Activated CD4-positive, alpha-beta T cell treated with anti-CD3 and anti-CD28 coated beads, Interleukin-2, amount 50 U/mL, for 16 hours (primary cell): ENCODE results near the gene SLX9.

Experiments used
- DNase-seq: peaks from one replicate; pipeline ENCODE4 v3.0.0-alpha.2; 2020

The SLX9 gene

GRCh38 chr21:44949161-44949778 is 9.4 kb downstream of the SLX9 start:
- no peak for DNase-seq

- DNase-seq: peak; percentile 72
Observed at GRCh38 chr21:44949779-44950198, 10.0 kb downstream of the SLX9 start.

- DNase-seq: no peak
Observed at GRCh38 chr21:44950351-44950750, 10.5 kb downstream of the SLX9 start.

DNA sequence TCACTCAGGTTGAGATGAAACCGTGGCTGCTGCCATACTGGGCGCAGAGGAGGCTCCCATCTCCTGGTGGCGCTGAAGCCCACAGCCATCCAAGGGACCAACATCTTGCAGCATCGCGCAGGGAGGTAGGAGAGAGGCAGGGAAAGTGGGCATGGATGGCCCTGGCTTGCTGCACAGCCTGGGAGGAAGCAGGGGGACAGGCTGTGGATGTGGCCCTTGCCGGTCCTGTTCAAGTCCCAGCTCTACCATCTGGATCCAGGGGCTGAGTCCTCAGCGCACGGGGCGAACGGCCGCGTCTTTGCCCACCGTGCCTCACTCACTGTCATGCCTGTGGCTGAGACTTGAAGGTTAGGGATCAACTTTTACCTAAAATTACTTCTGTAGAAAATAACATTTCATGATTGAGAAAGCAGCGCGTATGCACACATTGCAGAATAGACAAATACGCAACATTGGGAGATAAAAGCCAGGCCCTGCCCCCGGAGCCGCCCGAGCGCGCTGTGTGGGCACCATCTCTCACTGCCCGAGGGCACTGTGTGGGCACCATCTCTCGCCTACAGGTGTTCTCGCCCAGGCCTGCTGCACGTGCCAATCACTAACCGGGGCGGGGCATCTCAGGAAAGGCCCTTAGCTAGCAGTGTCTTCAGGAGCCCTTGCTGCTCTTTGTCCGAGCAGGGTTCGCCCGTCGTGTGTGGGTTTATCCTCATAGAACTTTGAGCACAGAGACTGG is 11.5 kb downstream of the SLX9 start:
- DNase-seq: no peak

DNA sequence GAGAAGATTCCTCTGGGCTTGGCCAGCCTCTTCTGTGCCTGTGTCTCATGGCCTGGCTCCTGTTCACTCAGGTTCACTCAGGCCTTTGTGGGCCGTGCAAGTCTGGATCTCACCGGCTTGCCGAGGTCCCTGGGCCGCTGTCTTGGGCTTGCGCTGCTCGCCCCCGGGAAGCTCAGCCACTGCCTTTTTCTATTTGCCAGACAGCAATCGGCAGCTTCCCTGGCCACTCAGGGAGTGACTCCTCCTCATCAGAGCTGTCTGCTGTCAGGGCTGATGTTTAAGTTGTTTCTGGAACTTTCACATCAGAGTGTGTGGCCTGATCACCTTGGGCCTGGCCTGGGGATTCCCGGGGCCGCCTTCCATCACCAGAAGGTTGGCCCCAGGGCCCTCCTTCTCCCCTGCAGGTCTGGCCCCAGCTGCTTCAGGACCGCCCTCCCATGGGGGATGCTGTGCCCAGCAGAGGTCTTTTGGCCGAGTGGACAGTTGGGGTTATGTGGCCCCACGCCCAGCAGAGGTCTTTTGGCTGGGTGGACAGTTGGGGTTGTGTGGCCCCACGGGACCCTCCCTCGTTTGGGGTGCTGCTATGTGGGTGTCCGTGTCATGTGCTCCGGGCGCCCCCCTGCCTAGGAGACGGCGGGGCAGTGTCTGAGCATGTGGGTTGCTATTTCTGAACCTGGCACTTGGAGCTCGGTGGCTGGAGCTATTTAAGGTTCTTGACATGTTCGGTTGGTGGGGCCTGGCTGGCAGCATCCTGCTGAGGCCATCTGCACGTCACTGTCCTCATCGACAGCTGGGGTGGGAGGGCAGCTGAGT is 12.5 kb downstream of the SLX9 start:
- DNase-seq: no peak

DNA sequence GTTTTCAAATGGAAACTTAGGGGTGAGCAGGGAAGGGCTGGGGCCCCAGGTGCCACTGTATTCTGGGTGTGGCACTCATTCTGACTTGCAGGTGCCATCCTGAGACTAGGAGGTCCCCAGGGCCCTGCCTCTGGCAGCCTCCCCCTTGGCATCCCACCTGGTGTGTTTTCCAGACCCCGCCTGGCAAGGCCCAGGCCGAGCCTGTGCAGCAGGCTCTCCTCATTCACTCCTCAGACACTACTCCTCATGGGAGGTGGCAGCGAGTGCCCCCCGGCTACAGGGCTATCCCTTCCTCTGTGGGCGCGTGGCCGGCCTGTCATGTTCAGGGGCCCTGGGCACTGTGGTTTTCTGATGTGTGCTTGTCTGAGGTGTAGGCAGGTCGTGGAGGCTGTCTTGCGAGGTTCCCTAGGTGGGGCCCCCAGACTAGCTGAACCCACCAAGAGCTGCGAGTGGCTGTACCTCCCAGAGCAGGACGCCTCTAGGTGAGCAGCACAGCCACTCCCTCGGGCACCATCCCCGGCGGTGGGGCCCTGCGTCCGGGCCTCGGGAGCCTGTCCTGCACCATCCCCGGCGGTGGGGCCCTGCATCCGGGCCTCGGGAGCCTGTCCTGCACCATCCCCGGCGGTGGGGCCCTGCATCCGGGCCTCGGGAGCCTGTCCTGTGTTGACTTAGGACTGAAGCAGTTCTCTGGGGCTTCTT is 13.2 kb downstream of the SLX9 start:
- DNase-seq: no peak

- no peak for DNase-seq
Observed at GRCh38 chr21:44953628-44954021, 13.8 kb downstream of the SLX9 start.

DNA sequence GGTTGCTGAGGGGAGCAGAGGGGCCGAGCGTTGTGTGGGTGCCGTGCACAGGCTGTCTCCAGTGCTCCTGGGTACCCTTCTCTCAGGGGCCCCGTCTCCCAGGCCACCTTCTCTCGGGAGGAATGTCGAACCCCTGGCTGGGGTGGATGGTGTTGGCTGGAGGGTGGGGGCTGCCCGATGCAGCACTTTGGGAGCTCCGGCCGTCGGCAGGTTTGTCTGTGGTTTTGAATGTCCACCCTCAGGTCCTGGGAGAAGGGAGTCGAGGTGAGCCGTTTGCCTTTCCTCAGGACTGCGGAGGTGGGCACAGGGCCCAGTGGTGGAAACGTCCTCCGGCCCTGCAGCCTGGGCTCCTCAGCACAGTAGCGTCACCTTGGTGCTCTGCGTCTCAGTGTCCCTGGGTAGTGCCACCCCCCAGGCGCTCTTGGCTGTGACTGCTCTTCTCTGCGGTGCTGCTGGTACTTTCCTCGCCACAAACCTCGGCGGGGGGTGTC is 14.5 kb downstream of the SLX9 start:
- no peak for DNase-seq

DNA sequence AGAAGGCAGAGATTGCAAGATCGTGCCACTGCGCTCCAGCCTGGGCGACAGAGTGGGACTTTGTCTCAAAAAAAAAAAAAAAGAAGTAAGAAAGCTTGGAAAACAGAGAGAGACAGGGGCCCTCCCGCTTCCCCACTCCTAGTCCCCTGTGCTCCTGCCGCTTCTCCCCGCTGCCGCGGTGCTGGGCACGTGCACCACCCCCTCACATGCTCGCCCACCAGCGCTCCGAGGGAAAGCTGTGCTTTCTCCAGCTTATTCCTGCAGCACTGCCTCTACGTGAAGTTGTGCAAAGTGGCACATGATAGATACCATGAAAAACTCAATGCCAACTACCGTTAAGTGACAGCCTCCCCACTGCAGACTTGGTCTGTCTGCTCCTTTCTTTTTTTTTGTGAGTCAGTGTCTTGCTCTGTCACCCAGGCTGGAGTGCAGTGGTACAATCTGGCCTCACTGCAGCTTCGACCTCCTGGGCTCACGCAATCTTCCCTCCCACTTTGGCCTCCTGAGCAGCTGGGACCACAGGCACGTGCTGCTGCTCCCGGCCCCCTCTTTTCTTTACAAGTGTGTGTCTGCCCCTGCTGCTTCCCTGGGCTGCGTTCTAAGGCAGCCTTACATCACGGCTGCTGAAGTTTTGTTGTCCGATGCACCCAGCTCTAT is 15.4 kb downstream of the SLX9 start:
- DNase-seq: no peak

DNA sequence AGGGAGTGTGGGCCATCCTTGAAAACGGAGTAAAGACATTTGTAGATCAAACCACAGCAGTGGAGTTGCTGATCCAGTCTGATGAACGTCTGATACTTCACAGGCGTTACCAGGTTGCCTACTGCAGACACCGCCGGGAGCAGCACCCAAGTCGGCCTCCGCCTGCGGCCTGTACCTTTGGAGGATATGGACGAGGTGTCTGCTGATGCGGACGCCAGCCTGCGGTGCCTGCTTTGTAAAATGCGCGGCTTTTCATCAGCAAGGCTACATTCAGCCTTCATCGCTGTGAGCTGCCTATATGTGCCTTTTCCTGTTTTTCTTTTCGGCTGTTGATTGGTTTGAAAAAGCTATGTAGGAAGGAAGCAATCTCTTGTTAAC is 16.0 kb downstream of the SLX9 start:
- no peak for DNase-seq

- DNase-seq: no peak
Observed at GRCh38 chr21:44956356-44957046, 16.7 kb downstream of the SLX9 start.

DNA sequence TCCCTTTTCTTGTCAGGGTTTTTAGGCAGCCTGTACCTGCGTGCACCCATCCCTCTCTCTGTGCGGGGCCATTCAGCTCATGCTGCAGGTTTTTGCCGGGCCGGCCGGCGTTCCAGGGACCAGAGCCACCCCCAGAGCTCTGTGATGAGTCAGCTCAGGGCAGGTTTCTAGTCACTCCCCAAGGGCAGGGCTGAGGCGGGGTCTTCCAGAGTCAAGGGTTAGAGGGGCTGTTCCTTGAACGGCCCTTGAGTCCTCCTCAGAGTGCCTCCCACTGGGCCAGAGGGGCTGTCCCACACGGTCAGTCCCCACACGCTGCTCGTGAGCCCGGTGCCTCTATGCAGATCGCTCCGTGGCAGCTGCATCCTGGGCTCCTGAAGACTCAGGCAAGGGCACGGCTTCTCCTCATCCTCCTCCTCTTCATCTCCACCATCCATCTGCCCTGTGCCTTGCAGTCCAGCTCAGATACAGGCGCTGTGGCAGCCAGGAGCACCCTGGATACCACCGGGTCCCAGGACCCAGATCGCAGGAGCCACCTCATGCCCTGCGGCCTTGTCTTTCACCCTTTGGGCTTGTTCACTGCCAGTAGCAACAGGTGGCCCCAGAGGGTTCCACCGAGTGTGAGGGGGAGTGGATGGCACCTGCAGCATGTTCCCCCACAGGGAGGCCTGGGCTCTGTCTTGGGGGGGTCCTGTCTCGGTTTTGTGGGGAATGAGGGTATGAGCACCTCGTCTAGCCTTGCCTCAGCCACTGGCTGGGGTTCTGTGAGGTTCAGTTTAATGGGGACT is 17.4 kb downstream of the SLX9 start:
- DNase-seq: no peak

GRCh38 chr21:44957901-44958451 is 18.1 kb downstream of the SLX9 start:
- DNase-seq: no peak

GRCh38 chr21:44958471-44959191 is 18.8 kb downstream of the SLX9 start:
- DNase-seq: no peak

GRCh38 chr21:44959376-44960091 is 19.7 kb downstream of the SLX9 start:
- no peak for DNase-seq

DNA sequence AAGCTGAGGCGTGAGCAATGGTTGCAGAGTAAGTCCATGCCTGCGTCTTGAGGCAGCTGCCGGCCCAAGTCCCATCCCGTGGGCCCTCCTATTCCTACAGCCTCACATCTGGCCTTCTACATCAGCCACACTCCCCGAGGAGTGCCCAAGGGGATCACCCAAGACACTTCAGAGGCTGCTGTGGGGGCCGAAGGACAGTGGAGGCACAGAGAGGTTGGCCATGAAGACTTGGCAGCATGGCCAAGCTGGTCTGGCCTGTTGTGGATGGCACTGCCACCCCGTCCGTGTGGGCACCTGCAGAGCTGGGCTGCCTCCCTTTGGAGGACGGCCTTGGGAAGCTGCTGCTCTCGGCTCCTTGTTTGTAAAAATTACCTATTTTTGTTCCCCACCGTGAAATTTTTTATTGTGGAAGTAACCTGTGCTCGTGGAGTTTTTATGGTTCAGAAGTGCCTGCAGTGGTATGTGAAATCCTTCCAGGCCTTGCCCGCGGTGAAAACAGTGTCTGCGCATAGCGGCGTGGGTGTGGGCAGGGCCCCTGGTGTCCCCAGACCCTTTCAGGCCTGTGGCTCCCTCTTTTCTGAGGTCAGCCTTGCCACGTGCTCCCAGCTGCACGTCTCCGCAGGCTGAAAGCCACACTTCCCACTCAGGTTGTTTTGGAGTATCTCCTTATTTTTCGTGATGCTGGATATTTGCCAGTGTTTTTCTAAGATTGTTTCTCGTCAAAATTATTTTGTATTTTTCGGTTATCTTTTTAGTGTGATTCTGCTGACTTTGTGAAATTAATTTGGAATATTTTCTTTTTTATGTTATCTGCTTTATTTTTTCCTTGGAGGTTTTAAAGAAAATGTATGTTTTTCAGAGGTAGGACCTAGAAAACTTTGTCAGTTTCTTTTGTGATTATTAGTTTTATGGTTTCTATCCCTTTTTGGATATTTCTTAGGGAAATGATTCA is 20.6 kb downstream of the SLX9 start:
- DNase-seq: no peak

DNA sequence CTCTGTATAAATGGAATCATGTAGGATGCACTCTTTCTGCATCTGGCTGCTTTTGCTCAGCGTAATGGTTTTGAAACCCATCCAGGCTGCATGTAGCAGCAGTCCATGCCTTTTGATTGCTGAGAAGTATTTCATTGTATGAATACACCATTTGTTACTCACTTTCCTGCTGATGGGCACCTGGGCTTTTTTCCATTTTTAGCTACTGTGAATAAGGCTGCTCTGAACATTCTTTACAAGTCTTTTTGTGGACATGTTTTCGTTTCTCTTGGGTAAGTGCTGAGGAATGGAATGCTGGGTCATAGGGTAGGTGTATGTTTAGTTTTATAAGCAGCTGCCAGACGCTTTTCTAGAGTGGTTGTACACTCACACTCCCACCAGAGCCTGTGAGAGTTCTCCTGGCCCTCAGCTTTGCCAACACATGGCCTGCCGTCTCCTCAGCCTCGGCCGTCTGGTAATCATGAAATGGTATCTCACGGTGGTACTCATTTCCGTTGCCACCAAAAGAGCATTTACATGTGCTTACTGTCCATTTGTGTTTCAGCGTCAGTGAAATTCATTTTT is 22.7 kb downstream of the SLX9 start:
- DNase-seq: no peak

DNA sequence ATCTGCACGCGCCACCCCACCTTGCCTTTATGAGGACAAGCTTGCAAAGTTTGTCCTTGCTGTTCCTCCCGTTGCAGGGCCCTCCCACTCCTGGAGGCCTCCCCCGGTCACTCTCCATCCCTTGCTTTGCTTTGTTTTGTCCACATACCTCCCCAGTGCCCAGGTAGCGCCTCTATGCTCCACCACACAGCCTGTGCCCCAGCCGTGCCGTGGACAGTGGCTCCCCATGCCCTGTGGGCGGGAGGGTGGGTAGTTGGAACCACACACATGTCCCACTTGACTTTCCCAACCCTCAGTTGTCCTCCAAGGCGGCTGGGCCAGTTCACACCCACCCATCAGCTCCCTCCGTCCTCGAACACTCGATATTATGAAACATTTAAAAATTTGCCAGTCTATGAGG is 24.6 kb downstream of the SLX9 start:
- DNase-seq: no peak
